Measurements from ENCODE around the gene TSPY3.
"Not testable (repeated sequence)": the region's sequence is repeated elsewhere in the genome, so short reads cannot be mapped to it uniquely, and the experiment has no call there.

The TSPY3 gene

GRCh38 chrY:9398121-9398520 lies at the start of gene TSPY3:
TSPY3 (plus strand) TSS chrY:9398421; CDS start chrY:9398467, 46 bp downstream.
- H3K4me3 ChIP-seq; H3K36me3 ChIP-seq; H3K27me3 ChIP-seq; H3K9me3 ChIP-seq; DNase-seq; H3K27ac ChIP-seq; H3K4me1 ChIP-seq; intact Hi-C loops (cut with DNase I; ENCODE audit: low total_unique reads): not testable (repeated sequence)

- H3K4me1 ChIP-seq; H3K4me3 ChIP-seq; H3K9me3 ChIP-seq; H3K36me3 ChIP-seq; H3K27ac ChIP-seq; DNase-seq; intact Hi-C loops (cut with DNase I; ENCODE audit: low total_unique reads); H3K27me3 ChIP-seq: not testable (repeated sequence)
These were observed 40.7 kb upstream of the TSPY3 start, which contains the start of gene TSPY8 for GRCh38 chrY:9357497-9357896. TSPY8 (plus strand) TSS chrY:9357797; CDS start chrY:9357843, 46 bp downstream.

GRCh38 chrY:9396527-9396926 lies 1.7 kb upstream of the TSPY3 start:
- H3K27me3 ChIP-seq; H3K9me3 ChIP-seq; H3K4me3 ChIP-seq; H3K36me3 ChIP-seq; intact Hi-C loops (cut with DNase I; ENCODE audit: low total_unique reads); H3K27ac ChIP-seq; H3K4me1 ChIP-seq: not testable (repeated sequence)
- peak in 1 of 2 donors; percentile 59 for DNase-seq

Measured in tibial artery (tissue), 4 donors.